ENCODE results near the gene TEAD3. TPM values are rescaled to one million over a fixed set of nuclear protein-coding genes. Genes with fewer than 3 reads are reported as not detected.

The TEAD3 gene
- total RNA-seq, 1 experiment from 2014 or later: 10.7 TPM

GRCh38 chr6:35507221-35507620, 10.3 kb upstream of the TEAD3 start:
- CTCF ChIA-PET: interaction anchor here (2.0 kb wide), 1 partner anchor 15 kb away, joined by 9 read pairs; no protein-coding TSS in a partner anchor
- in situ Hi-C loops (cut with HindIII; ENCODE audit: low pct_unique_long_range_greater_than_20kb, low sequenced_read_pairs): no loop called here

GRCh38 chr6:35506536-35506935, 9.7 kb upstream of the TEAD3 start:
- no peak for ATAC-seq
- H3K27ac ChIP-seq (ENCODE audit: low read length): no peak overlapping the region
- H3K4me3 ChIP-seq (ENCODE audit: low read depth in 2 of 2, low read length in 2 of 2): no peak overlapping the region
- H3K36me3 ChIP-seq (ENCODE audit: control insufficient read depth, insufficient read depth, low read length): no peaks in the 10 kb centered on the region
- ChIA-PET POLR2A (no interaction called here), CTCF (no interaction called here)
- no peaks in the 10 kb centered on the region for H3K4me1 ChIP-seq (ENCODE audit: control insufficient read depth, insufficient read depth, low read length)
- in situ Hi-C loops (cut with HindIII; ENCODE audit: low pct_unique_long_range_greater_than_20kb, low sequenced_read_pairs) (no loop called here), intact Hi-C loops (cut with micrococcal nuclease; ENCODE audit: unreplicated experiment) (no loop called here)
- H3K27me3 ChIP-seq (ENCODE audit: control insufficient read depth, insufficient read depth, low read length): no peaks in the 10 kb centered on the region
- no peaks in the 10 kb centered on the region for H3K9me3 ChIP-seq (ENCODE audit: control insufficient read depth, insufficient read depth, low read depth, low read length)
- TF ChIP-seq POLR2AphosphoS5 (IDR thresholded peaks at IDR 0.05; ENCODE audit: low read depth, low read length) (no peak), TCF7L2 (IDR thresholded peaks at IDR 0.05; ENCODE audit: low read depth, low read length) (no peak), CTCF (IDR thresholded peaks at IDR 0.05) (no peak), REST (IDR thresholded peaks at IDR 0.05; ENCODE audit: insufficient read depth in 1 of 2, low read depth in 2 of 2, low read length in 1 of 2) (no peak), SIN3A (IDR thresholded peaks at IDR 0.05; ENCODE audit: borderline replicate concordance, insufficient read depth, low read depth, low read length) (no peak)
- no TSS peak for BruUV-seq (replicated peaks)
- DNase-seq (ENCODE audit: low read depth, low spot score): no peak

More at GRCh38 chr6:35507221-35507620, 10.3 kb upstream of the TEAD3 start:
- Histone ChIP-seq H3K27me3 (ENCODE audit: control insufficient read depth, insufficient read depth, low read length) (no peaks in the 10 kb centered on the region), H3K36me3 (ENCODE audit: control insufficient read depth, insufficient read depth, low read length) (no peaks in the 10 kb centered on the region), H3K4me1 (ENCODE audit: control insufficient read depth, insufficient read depth, low read length) (no peaks in the 10 kb centered on the region), H3K4me3 (ENCODE audit: low read depth in 2 of 2, low read length in 2 of 2) (no peak overlapping the region), H3K9me3 (ENCODE audit: control insufficient read depth, insufficient read depth, low read depth, low read length) (no peaks in the 10 kb centered on the region), H3K27ac (ENCODE audit: low read length) (no peak overlapping the region)
- POLR2A ChIA-PET: no interaction called here
- TF ChIP-seq SIN3A (IDR thresholded peaks at IDR 0.05; ENCODE audit: borderline replicate concordance, insufficient read depth, low read depth, low read length) (no peak), POLR2AphosphoS5 (IDR thresholded peaks at IDR 0.05; ENCODE audit: low read depth, low read length) (no peak), REST (IDR thresholded peaks at IDR 0.05; ENCODE audit: insufficient read depth in 1 of 2, low read depth in 2 of 2, low read length in 1 of 2) (no peak), CTCF (IDR thresholded peaks at IDR 0.05) (no peak), TCF7L2 (IDR thresholded peaks at IDR 0.05; ENCODE audit: low read depth, low read length) (no peak)
- BruUV-seq (replicated peaks): no TSS peak
- DNase-seq (ENCODE audit: low read depth, low spot score) (no peak), ATAC-seq (no peak)
- intact Hi-C loops (cut with micrococcal nuclease; ENCODE audit: unreplicated experiment): no loop called here
